GM18907 (cell line): ENCODE data around the gene SULT2B1.

Source experiments
- ATAC-seq: cut with Tn5 transposase; IDR thresholded peaks from one replicate; pipeline ENCODE4 v1.9.1; 2021; ENCODE audit warnings: mild to moderate bottlenecking, moderate library complexity; ENCODE audit not compliant: unreplicated experiment

SULT2B1 gene

GRCh38 chr19:48633148-48634035 lies 81.4 kb downstream of the SULT2B1 start:
- no peak for ATAC-seq

DNA sequence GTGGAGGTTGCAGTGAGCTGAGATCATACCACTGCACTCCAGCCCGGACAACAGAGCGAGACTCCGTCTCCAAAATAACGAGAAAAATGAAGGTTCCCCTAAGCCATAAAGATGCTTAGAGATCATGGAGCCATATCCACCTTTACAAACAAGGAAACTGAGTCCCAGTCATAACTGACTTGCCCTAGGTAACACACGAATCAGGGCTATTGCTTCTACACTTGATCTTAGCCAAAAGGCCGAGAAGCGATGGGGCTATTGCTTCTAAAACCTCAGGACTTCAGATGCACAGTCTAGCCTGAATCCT lies 82.0 kb downstream of the SULT2B1 start:
- ATAC-seq, result no peak

GRCh38 chr19:48634424-48635262 lies 82.7 kb downstream of the SULT2B1 start:
- ATAC-seq, result peak; percentile 32

GRCh38 chr19:48635263-48635965 lies 83.4 kb downstream of the SULT2B1 start:
- ATAC-seq, result peak; percentile 19

GRCh38 chr19:48635966-48636858 lies 84.2 kb downstream of the SULT2B1 start:
- no peak for ATAC-seq

DNA sequence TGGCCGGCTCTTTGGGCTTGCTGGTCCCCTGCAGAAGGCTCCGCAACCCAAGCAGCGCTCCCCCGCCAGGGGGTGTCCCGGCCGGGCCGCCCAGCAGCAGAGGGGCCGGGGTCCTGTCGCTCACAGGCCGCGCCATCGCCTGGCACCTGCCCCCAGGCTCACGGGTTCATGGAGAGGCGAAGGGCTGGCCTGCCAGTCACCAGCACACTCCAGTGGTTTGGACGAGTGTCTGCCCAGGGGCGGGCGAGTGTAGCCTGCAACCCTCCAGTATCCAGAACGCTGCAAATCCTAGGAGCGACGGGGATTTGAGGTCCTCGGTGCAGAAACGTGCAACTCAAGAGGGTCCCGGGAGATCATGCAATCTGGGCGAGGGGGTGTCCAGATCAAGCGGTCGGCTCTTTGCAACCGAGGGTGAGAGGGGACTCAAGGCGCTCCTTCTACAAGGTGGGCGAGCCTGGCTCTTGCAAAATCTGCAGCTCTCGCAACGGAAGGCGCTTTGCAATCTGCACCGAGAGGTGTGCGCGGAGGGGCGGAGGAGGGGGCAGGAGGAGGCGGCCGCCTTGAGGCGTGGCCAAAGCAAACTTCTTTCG lies 85.0 kb downstream of the SULT2B1 start, which contains the start of gene DBP:
TSS of gene DBP (minus strand) at position 521 of the 590 bp plus-strand sequence. CDS start at position 136, 385 bp downstream.
- no peak for ATAC-seq

GRCh38 chr19:48637449-48637947 lies 85.5 kb downstream of the SULT2B1 start:
- peak; percentile 61 for ATAC-seq

DNA sequence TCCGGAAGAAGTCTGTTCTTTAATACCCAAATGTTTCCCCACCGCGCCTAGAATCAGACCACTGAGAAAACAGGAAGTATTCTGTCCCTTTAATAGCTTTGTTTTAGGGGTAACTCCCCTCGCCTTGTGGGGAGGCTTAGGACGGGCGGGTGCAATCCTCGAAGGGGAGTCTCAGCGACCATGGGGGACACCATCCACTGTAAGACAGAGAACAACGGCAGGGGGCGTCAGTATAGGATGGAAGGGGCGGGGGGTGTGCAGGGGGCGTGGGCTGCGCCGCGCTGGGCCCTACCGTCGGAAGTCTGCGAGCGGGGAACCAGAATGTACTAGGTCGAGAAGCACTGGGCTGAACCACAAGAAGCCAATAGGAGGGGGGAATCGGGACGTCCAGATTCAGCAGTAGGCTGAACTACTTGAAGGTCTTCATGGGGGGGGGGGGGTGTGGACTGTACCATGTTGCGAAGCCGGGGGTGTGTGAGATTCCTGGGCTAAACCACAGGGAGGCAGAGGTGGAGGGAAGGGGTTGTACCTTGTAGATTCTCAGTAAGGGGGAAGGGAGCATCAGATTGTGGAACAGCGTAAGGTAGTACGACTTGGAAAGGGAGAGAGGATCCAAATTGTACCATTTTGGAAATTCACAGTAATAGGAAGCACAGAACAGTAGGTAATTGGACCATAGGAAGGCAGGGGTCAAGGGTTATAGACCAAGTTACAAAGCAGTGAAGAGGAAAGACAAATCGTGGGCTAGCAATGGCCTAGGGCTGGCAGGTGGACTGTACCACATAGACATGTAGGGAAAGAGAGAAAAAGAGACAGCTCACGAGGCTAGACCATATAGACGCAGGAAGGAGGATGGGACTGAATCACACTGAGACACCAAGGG lies 86.2 kb downstream of the SULT2B1 start:
- peak; percentile 23 for ATAC-seq

DNA sequence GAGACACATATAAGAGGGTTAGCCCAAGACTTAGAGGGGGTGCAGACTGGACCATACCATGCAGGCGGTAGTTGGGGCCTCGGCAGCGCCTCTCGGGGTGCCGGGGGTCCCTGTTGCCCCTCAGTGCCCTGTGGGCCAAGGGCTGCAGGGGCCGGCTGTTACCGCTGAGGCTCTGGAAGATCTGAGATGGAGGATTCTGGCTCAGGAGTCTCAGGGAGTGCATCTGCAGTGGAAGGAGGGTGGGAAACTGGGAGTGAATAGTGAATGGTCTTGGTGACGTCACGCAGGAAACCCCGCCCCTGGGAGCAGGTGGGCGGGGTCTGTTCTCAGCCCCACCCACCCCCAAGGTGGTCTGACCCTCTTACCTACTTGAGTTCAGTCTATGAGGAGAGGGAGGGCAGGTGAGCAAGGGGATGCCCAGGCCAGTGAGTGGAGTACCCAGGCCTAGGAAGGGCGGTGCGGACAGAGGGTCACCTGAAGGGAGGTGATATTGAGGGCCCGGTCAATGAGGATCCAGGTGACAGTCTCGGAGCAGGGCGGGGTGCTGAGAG lies 86.9 kb downstream of the SULT2B1 start:
- ATAC-seq, result no peak

- no peak for ATAC-seq
Measured at GRCh38 chr19:48639483-48640375, 87.8 kb downstream of the SULT2B1 start.

GRCh38 chr19:48641850-48642249 lies 89.9 kb downstream of the SULT2B1 start:
- no peak for ATAC-seq

DNA sequence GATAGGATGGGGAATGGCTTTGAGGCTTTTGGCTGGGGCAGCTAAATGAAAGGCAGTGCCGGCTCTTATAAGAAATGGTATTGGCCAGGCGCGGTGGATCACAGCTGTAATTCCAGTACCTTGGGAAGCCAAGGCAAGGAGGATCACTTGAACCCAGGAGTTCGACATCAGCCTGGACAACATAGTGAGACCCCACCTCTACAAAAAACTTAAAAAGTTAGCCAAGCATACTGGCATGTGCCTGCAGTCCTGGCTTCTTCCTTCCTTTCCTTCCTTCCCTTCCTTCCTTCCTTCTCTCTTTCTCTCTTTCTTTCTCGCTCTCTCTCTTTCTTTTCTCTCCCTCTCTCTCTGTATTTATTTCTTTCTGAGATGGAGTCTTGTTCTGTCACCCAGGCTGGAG lies 90.9 kb downstream of the SULT2B1 start:
- ATAC-seq, result no peak

DNA sequence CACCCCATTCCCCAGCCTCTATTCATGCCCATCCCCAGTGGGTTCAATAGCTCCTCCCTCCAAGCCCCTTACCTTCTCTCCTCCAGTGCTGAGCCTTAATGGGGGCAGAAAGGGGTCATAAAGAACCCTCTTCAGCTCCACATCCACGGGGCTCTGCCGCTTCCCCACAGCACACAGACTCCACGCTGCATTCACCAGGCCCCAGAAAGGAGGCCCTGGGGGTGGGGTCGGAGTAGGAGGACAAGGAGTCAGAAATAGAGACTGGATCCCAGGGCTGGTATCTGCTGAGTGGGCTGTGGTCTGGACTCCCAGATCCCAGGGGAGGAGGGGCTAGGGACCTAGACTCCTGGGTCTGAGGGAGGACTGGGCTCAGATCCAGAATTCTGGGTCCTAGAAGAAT lies 92.4 kb downstream of the SULT2B1 start:
- no peak for ATAC-seq

DNA sequence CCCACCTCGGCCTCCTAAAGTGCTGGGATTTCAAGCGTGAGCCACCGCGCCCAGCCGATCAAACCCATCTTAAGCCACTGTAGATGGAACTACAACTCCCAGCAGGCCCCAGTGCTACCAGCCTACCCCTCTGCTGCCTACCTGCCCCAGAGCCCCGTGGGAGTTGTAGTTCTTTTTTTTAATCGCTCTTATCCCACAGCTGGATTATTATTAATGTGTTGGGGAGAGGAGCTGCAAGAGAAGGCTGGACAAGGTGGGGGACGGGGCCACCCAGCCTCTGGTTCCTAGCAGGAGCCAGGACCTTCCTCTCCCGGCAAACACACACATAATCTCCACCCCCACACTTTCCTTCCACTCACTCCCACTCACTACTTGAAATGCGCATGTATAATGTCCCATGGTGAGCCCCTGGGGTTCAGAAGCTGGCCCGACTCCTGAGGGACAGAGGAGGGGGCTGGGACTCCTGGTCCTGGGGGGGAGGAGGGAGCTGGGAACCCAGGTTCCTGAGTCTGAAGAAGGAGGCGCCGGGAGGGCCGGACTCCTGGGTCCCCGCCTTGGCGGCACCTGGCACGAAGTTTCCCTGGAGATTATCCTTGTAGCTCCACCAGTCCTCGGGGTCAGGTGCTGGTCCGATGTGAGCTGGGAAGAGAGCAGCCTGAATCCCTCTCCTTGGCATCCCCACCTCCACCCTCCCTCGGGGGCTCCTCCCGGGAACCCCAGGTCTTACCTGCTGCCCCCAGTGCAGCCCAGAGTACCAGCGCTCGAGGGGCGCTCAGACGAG lies 93.1 kb downstream of the SULT2B1 start:
- peak; percentile 51 for ATAC-seq

GRCh38 chr19:48645620-48646000 lies 93.6 kb downstream of the SULT2B1 start:
- ATAC-seq, result no peak

- ATAC-seq, result peak; percentile 61
Measured at GRCh38 chr19:48646001-48646721, 94.2 kb downstream of the SULT2B1 start, which contains the start of gene CA11. CA11 (minus strand) TSS chr19:48646187; CDS start chr19:48645632, 555 bp downstream.
